Activated T-helper 1 cell treated with Interleukin-2 at 50 U/mL for 16 hours (primary cell): ENCODE data around the gene CHRNB4.
"Not testable (repeated sequence)": the region's sequence is repeated elsewhere in the genome, so short reads cannot be mapped to it uniquely, and the experiment has no call there.

Experiments
- DNase-seq: peaks from one replicate; pipeline ENCODE4 v3.0.0-alpha.2; 2020; ENCODE audit warnings: low read depth

The CHRNB4 gene

DNA sequence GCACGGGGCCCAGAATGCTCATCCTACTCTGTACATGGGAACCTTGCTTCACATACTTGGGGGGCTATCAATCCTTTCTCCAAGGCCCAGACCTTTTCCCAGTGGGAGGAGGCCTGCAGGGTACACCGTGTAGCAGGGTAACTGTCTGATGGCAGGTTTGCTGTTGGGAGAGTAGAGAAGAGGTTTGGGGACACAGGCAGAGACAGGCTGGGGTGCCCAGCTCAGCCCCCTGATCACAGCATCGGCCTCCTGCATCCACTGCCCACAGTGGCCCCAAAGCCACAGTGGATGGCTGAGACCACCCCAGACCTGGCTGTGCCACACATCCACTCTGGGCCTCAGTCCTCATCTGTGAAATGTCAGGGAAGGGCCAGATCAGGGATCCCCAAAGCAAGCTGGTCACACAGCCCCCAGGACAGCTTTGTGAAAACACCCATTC, 25.8 kb downstream of the CHRNB4 start:
- no peak for DNase-seq

DNA sequence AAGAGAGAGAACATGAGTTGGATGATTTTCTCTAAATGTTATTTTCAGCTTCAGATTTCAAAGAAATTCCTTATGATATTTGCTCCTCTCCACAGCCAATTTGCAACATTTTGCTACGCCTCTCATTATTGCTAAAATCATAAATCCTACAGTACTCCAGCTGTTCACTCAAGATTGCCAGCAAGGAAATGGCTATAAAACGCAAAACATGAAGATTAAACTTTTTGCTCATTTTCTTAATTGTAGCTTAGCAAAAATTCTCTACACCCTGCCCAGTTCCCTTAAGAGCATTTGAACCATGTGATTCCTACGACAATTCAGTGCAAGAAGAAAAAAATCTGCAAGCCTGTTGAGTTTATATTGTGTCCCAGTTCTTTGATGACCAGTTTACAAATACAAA, 27.0 kb downstream of the CHRNB4 start:
- no peak for DNase-seq

DNA sequence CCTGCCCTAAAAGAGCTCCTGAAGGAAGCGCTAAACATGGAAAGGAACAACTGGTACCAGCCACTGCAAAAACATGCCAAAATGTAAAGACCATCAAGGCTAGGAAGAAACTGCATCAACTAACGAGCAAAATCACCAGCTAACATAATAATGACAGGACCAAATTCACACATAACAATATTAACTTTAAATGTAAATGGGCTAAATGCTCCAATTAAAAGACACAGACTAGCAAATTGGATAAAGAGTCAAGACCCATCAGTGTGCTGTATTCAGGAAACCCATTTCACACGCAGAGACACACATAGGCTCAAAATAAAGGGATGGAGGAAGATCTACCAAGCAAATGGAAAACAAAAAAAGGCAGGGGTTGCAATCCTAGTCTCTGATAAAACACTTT, 31.5 kb downstream of the CHRNB4 start:
- DNase-seq, result not testable (repeated sequence)

DNA sequence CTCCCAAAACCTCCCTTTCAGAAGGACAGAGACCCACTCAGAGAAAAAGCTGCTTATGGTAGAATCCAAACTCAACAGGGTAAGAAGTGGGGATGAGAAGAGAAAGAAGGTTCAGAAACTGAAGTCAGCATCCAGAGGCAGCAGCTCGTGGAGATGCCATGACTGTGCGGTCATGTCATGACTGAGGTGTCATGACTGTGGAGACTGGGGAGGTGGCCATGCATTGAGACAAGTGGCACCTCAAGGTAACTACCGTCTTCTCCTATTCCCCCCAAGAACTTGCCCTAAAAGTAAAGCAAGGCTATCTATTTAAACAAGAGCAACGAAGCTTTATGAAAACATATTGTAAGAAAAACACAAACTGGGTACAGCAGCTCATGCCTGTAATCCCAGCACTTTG, 35.3 kb downstream of the CHRNB4 start:
- no peak for DNase-seq

DNA sequence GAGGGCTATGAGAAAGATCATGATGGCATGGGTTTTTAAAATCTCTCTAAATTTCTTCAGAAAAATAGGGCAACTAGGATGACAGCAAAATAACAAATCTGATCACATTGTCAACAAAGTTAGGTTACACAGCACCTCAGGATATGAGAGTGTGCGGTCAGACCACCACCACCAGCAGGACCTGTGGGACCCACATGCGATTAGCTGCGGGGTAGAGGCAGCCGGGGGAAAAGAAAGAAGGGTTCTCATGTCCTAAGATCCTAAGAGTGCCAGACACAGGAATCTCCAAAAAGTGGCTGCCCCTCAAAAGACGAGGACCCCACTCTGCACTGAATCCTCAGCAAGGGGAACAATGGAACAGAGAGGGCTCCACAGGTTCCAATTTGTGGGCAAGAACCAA, 35.8 kb downstream of the CHRNB4 start:
- no peak for DNase-seq

DNA sequence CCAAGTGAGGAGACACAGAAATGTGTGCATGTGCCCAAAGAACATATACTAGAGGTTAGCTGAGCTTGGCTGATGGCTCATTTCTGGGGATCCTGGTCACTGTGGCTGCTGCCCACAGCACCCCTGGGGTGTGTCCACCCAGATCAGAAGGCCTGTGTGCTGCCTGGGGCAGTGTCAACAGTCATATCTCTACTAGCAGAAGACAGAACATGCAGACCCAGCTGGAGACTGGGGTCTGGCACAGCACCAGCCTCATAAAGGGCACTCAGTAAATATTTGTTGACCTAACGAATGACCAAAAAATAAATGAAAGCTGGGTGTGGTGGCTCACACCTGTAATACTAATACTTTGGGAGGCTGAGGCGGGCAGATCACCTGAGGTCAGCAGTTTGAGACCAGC, 36.6 kb downstream of the CHRNB4 start:
- DNase-seq, result no peak

DNA sequence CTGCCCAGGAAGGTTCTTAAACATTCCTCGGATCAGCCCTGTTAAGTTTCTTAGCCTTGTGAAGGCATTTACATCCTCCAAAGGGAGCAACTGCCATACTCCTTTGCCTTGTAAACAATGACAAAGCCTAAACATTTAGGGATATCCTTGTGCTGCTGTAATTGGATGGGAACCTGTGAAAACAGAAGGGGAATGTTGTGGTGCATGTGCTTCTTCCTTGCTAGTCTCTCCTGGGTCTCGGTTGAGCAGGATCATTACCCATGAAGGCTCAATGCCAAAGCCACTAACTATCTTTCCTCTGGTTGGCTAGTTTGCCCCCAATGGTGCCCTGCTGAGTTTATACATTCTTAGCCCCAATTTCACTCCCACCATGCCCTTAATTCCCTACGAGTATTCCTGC, 37.5 kb downstream of the CHRNB4 start:
- no peak for DNase-seq

DNA sequence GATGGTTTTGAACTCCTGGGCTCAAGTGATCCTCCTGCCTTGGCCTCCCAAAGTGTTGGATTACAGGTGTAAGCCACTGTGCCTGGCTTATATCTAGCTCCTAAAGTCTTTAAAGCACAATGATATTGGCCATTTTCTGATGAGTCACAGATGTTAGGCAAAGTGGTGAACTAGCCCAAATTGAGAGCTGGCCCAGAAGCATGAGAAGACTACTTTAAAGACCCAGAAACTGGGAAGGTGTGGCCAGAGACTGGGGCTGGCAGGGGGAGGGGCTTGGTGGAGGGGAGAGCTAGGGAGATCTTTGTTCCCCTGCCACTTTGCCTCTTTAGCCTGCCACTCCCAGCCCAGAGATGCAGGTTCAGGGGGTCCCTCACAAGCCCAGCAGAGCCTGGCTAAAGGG, 41.8 kb downstream of the CHRNB4 start:
- DNase-seq, result no peak

DNA sequence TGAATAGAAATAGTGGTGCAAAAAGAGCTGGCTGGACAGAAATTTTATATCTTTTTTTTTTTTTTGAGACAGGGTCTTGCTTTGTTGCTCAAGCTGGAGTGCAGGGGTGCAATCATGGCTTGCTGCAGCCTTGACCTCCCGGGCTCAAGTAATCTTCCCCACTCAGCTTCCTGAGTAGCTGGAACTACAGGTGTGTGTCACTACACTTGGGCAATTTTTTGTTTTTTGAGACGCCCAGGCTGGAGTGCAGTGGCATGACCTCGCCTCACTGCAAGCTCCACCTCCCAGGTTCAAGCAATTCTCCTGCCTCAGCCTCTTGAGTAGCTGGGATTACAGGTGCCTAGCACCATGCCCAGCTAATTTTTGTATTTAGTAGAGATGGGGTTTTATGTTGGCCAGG, 42.7 kb downstream of the CHRNB4 start:
- DNase-seq, result no peak

DNA sequence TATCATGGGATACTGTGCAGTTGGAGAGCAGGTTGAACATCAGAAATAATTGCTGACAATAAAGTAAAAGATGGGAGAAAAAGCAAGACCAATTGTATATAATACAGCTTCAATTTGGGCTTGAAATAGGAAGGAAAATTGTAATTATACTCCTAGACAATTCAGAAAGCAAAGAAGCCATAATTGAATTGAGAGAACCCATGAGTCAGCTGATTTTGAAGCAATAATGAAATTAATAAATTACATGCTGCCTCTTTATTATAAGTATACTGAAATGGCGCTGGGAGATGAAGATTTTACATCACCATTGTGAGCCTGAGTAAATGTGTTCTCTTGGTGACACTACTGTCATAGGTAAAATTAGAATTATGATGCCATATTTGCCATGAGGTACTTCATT, 43.4 kb downstream of the CHRNB4 start:
- no peak for DNase-seq

DNA sequence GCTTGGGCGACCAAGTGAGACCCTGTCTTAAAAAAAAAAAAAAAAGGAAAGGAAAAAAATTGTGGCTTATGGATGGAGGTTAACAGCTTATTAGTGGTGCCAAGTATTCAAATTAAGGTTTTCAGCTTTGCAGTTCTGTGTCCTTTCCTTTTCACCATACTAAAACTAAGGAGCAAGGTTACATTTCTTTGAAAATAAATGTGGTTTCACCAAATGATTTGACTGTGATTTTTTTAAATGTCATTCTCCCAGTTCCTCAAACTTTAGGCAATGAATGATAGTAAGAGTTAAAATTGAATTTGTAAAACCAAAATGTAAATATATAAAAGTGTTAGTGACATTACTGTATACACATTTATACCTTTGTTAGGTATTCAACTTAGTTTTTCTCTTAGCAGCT, 66.1 kb downstream of the CHRNB4 start:
- no peak for DNase-seq
